Coronary artery (tissue), 2 donors: ENCODE data around the gene USP53.
A peak's percentile ranks its signal among the peaks of the same experiment; 100 is the strongest.

Experiments
- DNase-seq: peaks from one replicate; pipeline ENCODE4 v3.0.0-alpha.2; 2017; ENCODE audit warnings: low spot score
- H3K27ac ChIP-seq, 2 donors: fragments of 200-600 bp; sonication (generic); one replicate each; pipeline ENCODE4 v1.5.1; 2016 to 2019
- H3K4me3 ChIP-seq: fragments of 200-600 bp; sonication (generic); 2 replicates; pipeline ENCODE4 v1.5.1; 2016; ENCODE audit warnings: mild to moderate bottlenecking, moderate library complexity
- TF ChIP-seq, protein P1 (sequence below): fragments of 200-600 bp; sonication (generic); IDR thresholded peaks from one replicate; pipeline ENCODE4 v1.5.1; 2019; ENCODE audit warnings: antibody characterized with exemption

The USP53 gene

GRCh38 chr4:119313237-119313636, 100.7 kb downstream of the USP53 start:
- Histone ChIP-seq H3K4me3 (no peak overlapping the region), H3K27ac (no peak overlapping the region)
- TF ChIP-seq, protein P1, sequence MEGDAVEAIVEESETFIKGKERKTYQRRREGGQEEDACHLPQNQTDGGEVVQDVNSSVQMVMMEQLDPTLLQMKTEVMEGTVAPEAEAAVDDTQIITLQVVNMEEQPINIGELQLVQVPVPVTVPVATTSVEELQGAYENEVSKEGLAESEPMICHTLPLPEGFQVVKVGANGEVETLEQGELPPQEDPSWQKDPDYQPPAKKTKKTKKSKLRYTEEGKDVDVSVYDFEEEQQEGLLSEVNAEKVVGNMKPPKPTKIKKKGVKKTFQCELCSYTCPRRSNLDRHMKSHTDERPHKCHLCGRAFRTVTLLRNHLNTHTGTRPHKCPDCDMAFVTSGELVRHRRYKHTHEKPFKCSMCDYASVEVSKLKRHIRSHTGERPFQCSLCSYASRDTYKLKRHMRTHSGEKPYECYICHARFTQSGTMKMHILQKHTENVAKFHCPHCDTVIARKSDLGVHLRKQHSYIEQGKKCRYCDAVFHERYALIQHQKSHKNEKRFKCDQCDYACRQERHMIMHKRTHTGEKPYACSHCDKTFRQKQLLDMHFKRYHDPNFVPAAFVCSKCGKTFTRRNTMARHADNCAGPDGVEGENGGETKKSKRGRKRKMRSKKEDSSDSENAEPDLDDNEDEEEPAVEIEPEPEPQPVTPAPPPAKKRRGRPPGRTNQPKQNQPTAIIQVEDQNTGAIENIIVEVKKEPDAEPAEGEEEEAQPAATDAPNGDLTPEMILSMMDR: no peak
- no peak for DNase-seq

DNA sequence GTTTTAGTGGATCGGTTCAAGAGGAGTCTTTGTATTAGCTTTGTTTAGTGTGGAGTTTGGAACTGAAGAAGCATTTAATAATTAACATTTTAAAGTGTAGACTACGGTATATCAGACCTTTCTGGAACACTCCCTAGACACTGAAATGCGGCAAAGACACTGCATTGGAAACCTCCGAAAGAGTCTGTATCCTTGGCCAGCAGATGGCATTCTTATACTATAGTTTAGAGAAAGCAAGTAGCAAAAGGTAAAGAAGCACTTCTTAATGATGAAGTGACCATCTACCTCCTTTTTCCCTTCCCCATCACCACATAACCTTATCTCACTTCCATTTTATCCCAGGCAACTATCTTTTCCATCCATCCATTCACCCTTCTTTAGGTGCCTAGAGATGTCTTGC, 101.8 kb downstream of the USP53 start:
- DNase-seq: no peak
- TF ChIP-seq, protein P1: no peak
- H3K4me3 ChIP-seq: no peak overlapping the region
- H3K27ac ChIP-seq: no peak overlapping the region

GRCh38 chr4:119315036-119315435, 102.5 kb downstream of the USP53 start:
- TF ChIP-seq, protein P1: no peak
- Histone ChIP-seq H3K27ac (peak overlapping the region; percentile 36 to 42), H3K4me3 (no peak overlapping the region)
- no peak for DNase-seq

DNA sequence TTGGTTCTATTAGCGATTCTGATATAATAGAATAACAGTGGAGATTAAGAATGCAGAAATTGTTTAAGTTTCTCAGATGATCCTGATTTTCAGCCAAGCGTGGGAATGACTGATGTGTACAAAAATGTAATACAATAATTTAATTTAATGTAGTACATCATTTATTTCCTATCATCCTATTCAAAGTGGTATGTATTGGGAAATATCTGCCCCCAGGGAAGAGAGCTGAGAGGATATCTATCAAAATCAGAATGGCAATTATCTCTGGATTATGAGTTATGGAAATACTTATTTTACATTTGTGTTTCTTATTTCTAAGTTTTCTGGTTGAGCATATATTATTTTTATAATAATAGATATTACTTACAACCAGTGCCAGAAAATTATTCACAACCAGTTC, 105.5 kb downstream of the USP53 start:
- no peak overlapping the region for H3K27ac ChIP-seq
- H3K4me3 ChIP-seq: no peak overlapping the region
- no peak for DNase-seq
- TF ChIP-seq, protein P1: no peak

GRCh38 chr4:119321921-119322687, 109.6 kb downstream of the USP53 start, which contains the start of gene FABP2:
Gene FABP2, minus strand, starts transcription at chr4:119322138. Its CDS starts 36 bp downstream, at chr4:119322102.
- TF ChIP-seq, protein P1: no peak
- no peak for DNase-seq
- Histone ChIP-seq H3K27ac (no peak within 1 kb of the TSS), H3K4me3 (no peak within 1 kb of the TSS)

DNA sequence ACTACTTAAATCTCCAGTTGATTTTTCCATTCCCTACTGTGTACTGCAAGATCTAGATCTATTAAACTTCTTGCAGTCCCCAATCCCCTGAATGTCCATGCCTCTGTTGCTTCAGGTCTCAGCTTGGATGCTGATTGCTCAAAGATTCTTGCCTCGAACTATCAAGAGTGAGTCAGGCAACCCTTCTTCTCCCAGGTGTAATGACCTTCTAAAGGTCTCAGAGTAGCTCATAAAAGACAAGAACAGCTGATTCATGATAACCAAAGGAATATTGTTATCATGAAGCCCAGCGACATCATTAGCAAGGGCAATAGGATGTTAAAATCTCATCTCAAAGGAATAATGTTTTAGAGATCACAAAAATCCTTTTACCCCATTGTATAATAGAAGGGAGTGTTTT, 116.2 kb downstream of the USP53 start:
- DNase-seq: no peak
- TF ChIP-seq, protein P1: no peak
- Histone ChIP-seq H3K4me3 (no peak overlapping the region), H3K27ac (no peak overlapping the region)
